OCI-LY3 (cell line): ENCODE measurements around the gene ZNHIT3.

Experiments used
- EZH2phosphoT487 ChIP-seq: fragments of 200-600 bp; shearing (Covaris generic); IDR thresholded peaks from 2 replicates; pipeline ENCODE4 v1.6.1; 2018; ENCODE audit warnings: antibody characterized with exemption, mixed run types, low read depth
- TF ChIP-seq, protein P1 (sequence below): fragments of 200-600, 300-600 bp; sonication (generic); IDR thresholded peaks from 2 replicates; pipeline ENCODE4 v1.5.1; 2014; ENCODE audit warnings: antibody characterized with exemption, low read length, low read depth

DNA sequence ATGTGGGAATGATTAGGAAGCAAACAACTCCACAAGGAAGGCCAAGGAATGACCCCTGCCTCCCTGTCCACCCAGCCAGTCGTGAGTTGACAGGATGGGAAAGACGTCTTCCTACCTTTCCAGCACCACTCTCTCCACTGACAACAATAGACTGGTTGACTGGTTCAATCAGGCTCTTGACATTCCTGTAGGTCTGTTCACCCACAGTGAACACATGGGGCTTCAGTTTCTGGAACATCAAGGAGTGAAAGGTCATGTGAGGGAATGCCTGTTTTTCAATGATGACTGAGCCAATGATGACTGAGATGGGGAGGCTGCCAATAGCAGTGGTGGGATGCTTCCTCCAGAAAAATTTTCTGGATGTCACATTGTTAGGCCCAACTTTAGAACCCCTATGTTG lies 38.6 kb downstream of the ZNHIT3 start:
- TF ChIP-seq, protein P1, sequence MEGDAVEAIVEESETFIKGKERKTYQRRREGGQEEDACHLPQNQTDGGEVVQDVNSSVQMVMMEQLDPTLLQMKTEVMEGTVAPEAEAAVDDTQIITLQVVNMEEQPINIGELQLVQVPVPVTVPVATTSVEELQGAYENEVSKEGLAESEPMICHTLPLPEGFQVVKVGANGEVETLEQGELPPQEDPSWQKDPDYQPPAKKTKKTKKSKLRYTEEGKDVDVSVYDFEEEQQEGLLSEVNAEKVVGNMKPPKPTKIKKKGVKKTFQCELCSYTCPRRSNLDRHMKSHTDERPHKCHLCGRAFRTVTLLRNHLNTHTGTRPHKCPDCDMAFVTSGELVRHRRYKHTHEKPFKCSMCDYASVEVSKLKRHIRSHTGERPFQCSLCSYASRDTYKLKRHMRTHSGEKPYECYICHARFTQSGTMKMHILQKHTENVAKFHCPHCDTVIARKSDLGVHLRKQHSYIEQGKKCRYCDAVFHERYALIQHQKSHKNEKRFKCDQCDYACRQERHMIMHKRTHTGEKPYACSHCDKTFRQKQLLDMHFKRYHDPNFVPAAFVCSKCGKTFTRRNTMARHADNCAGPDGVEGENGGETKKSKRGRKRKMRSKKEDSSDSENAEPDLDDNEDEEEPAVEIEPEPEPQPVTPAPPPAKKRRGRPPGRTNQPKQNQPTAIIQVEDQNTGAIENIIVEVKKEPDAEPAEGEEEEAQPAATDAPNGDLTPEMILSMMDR: no peak
- no peak for TF ChIP-seq EZH2phosphoT487
